Karpas-422 (cell line): ENCODE measurements around the gene SPTLC2. TPM values are rescaled to one million over a fixed set of nuclear protein-coding genes. Genes with fewer than 3 reads are reported as not detected.
"Not testable (repeated sequence)": the region's sequence is repeated elsewhere in the genome, so short reads cannot be mapped to it uniquely, and the experiment has no call there.

Experiments
- DNase-seq: peaks from one replicate; pipeline ENCODE4 v3.0.0-alpha.2; 2015
- H2AFZ ChIP-seq: fragments of 200-600 bp; sonication (generic); 2 replicates; pipeline ENCODE4 v1.6.1; 2014; ENCODE audit warnings: antibody characterized with exemption, low read length, mixed read lengths
- H3K27ac ChIP-seq: fragments of 200-600 bp; sonication (generic); 2 replicates; pipeline ENCODE4 v1.5.1; 2014; ENCODE audit warnings: mild to moderate bottlenecking, low read length, moderate library complexity
- H3K27me3 ChIP-seq: fragments of 200-600 bp; sonication (generic); 2 replicates; pipeline ENCODE4 v1.6.1; 2014; ENCODE audit warnings: low read length, mixed read lengths
- H3K36me3 ChIP-seq: fragments of 200-600 bp; sonication (generic); 2 replicates; pipeline ENCODE4 v1.6.1; 2014; ENCODE audit warnings: low read length, mixed read lengths; ENCODE audit not compliant: insufficient read depth
- H3K4me1 ChIP-seq: fragments of 200-600 bp; sonication (generic); 2 replicates; pipeline ENCODE4 v1.6.1; 2014; ENCODE audit warnings: mild to moderate bottlenecking, low read length, mixed read lengths
- H3K4me2 ChIP-seq: fragments of 200-600 bp; sonication (generic); 2 replicates; pipeline ENCODE4 v1.6.1; 2014; ENCODE audit warnings: low read length, low read depth, mild to moderate bottlenecking; ENCODE audit not compliant: poor library complexity, severe bottlenecking
- H3K4me3 ChIP-seq: fragments of 200-600 bp; sonication (generic); 2 replicates; pipeline ENCODE4 v1.5.1; 2014; ENCODE audit warnings: mild to moderate bottlenecking, antibody characterized with exemption, low read length, mixed read lengths
- H3K79me2 ChIP-seq: fragments of 200-600 bp; sonication (generic); 2 replicates; pipeline ENCODE4 v1.6.1; 2014; ENCODE audit warnings: mild to moderate bottlenecking, low read length, mixed read lengths
- H3K9ac ChIP-seq: fragments of 200-600 bp; sonication (generic); 2 replicates; pipeline ENCODE4 v1.6.0; 2014; ENCODE audit warnings: low read length
- H3K9me2 ChIP-seq: fragments of 200-600 bp; sonication (generic), shearing (Covaris generic); replicated peaks from 2 replicates; pipeline ENCODE4 v1.6.0; 2014; ENCODE audit warnings: mild to moderate bottlenecking, low read length, moderate library complexity; ENCODE audit not compliant: insufficient read depth
- H3K9me3 ChIP-seq: fragments of 300-700, 200-600 bp; sonication (generic); 2 replicates; pipeline ENCODE4 v1.6.1; 2014; ENCODE audit warnings: low read length, mixed read lengths
- H4K20me1 ChIP-seq: fragments of 200-600 bp; sonication (generic); 2 replicates; pipeline ENCODE4 v1.6.1; 2014; ENCODE audit warnings: mild to moderate bottlenecking, antibody characterized with exemption, low read length, low read depth; ENCODE audit not compliant: insufficient read depth
- total RNA-seq: library from RNA; depleted of rRNA; stranded (reverse); fragments of >200 nt; shearing (Covaris generic); gene quantifications from 2 replicates; pipeline ENCODE4 v1.2.3, GENCODE V29; 2014; ENCODE audit warnings: low replicate concordance

SPTLC2 gene
- total RNA-seq, 1 experiment from 2014 or later = 97.0 TPM

GRCh38 chr14:77549451-77549850 lies 67.0 kb downstream of the SPTLC2 start:
- no peak overlapping the region for H3K27ac ChIP-seq
- H3K9ac ChIP-seq = no peak overlapping the region
- H4K20me1 ChIP-seq = no peaks in the 10 kb centered on the region
- no peak overlapping the region for H3K4me2 ChIP-seq
- no peaks in the 10 kb centered on the region for H3K27me3 ChIP-seq
- H3K4me3 ChIP-seq = no peak overlapping the region
- no peak for DNase-seq
- no peak overlapping the region for H2AFZ ChIP-seq
- peaks cover 29% of the 10 kb centered on the region; the same call in 1 of the 2 replicates for H3K36me3 ChIP-seq
- no peaks in the 10 kb centered on the region for H3K9me2 ChIP-seq
- H3K4me1 ChIP-seq = peaks cover 20% of the 10 kb centered on the region
- peaks cover 39% of the 10 kb centered on the region for H3K79me2 ChIP-seq
- H3K9me3 ChIP-seq = no peaks in the 10 kb centered on the region

- H3K9me3 ChIP-seq = no peaks in the 10 kb centered on the region
- no peaks in the 10 kb centered on the region for H3K27me3 ChIP-seq
- H3K4me2 ChIP-seq = no peak overlapping the region
- H3K36me3 ChIP-seq = peaks cover 24% of the 10 kb centered on the region; the same call in 1 of the 2 replicates
- H2AFZ ChIP-seq = no peak overlapping the region
- peaks cover 41% of the 10 kb centered on the region for H3K79me2 ChIP-seq
- no peaks in the 10 kb centered on the region for H3K9me2 ChIP-seq
- DNase-seq = no peak
- H3K4me3 ChIP-seq = no peak overlapping the region
- no peaks in the 10 kb centered on the region for H4K20me1 ChIP-seq
- H3K27ac ChIP-seq = no peak overlapping the region
- no peak overlapping the region for H3K9ac ChIP-seq
- H3K4me1 ChIP-seq = peaks cover 27% of the 10 kb centered on the region
These were observed 68.8 kb downstream of the SPTLC2 start for GRCh38 chr14:77547512-77548180.

DNA sequence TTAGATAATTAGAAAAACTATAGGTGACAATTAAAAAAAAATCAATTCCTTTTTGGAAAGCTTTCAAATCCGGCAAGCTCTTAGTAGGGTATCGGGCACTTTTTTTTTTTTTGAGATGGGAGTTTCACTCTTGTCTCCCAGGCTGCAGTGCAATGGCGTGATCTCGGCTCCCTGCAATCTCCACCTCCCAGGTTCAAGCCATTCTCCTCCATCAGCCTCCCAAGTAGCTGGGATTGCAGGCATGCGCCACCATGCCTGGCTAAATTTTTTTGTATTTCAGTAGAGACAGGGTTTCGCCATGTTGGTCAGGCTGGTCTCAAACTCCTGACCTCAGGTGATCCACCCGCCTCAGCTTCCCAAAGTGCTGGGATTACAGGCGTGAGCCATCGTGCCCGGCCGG lies 71.3 kb downstream of the SPTLC2 start:
- H3K9ac ChIP-seq, DNase-seq, H3K9me3 ChIP-seq, H3K27me3 ChIP-seq, H3K4me3 ChIP-seq, H3K4me2 ChIP-seq, H3K9me2 ChIP-seq, H2AFZ ChIP-seq, H4K20me1 ChIP-seq, H3K27ac ChIP-seq: not testable (repeated sequence)
- peaks cover 26% of the 10 kb centered on the region; the same call in 1 of the 2 replicates for H3K36me3 ChIP-seq
- peaks cover 50% of the 10 kb centered on the region for H3K79me2 ChIP-seq
- H3K4me1 ChIP-seq = peaks cover 36% of the 10 kb centered on the region

DNA sequence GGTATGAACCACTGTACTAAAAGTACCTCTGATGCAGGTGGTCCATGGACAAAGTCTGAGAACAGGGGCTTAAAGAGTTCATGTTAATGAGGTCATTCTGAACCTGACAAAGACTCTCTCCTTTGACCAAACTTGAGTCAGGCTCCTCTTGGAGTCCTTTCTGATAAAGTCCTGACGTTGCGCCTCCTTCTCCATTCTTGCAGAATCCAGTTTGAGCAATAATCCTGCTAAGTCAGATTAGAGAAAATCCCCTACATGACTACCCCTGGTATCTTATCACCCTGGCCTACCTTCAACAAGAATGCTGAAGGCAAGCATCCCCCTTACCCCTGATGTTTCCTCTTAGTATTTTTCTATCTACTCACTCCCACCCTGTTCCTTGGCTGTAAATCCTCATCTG lies 71.9 kb downstream of the SPTLC2 start:
- Histone ChIP-seq H2AFZ (no peak overlapping the region), H3K9ac (no peak overlapping the region), H3K4me3 (no peak overlapping the region), H3K9me3 (no peaks in the 10 kb centered on the region), H3K4me2 (no peak overlapping the region), H4K20me1 (no peaks in the 10 kb centered on the region), H3K4me1 (peaks cover 36% of the 10 kb centered on the region), H3K36me3 (peaks cover 20% of the 10 kb centered on the region; the same call in 1 of the 2 replicates), H3K27me3 (no peaks in the 10 kb centered on the region), H3K27ac (no peak overlapping the region), H3K9me2 (no peaks in the 10 kb centered on the region), H3K79me2 (peaks cover 44% of the 10 kb centered on the region)
- DNase-seq = no peak

DNA sequence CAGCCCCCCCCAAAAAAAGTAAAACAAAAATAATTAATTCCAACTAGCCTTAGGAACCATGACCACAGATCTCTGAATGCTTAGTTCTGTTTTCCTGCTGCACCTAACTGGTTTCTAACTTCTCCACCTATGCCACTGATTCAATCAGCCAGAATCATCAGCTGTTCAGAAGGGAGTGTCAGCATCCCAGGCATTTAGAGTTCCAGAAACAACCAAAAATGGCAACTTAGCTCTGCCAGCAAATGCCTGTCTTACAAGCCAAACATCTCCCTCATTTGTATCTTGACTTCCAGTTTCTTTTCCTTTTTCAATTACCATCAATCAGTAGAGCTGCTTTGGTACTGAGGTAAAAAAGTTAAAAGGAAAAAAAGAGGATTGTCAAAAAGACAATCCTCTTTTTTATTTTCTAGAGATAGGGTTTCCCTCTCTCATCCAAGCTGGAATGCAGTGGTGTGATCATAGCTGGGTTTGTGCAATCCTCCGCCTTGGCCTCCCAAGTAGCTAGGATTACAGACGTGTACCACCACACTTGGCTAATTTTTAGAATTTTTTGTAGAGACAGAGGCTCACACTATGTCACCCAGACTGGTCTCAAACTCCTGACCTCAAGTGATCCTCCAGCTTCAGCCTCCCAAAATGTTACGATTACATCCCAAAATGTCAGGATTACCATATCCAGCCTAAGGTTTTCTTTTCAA lies 72.7 kb downstream of the SPTLC2 start:
- Histone ChIP-seq H3K27ac (no peak overlapping the region), H3K9ac (no peak overlapping the region), H3K27me3 (no peaks in the 10 kb centered on the region)

DNA sequence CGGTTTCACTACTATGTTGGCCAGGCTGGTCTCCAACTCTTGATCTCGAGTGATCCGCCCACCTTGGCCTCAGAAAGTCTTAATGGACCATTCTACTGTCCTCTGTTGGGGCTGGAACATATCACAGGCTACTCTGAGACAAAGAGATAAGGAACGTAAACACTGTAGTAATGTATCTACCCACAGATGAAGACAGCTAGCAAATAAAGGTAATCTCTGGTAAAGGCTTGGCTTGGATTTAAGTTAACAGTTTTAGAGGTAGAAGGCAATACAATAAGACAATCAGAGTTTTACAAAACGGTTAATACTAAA lies 73.2 kb downstream of the SPTLC2 start:
- Histone ChIP-seq H3K27ac (peak overlapping the region; percentile 39; the same call in 1 of the 2 replicates), H3K9ac (no peak overlapping the region), H3K4me2 (peak overlapping the region; percentile 2), H3K9me2 (no peaks in the 10 kb centered on the region), H3K9me3 (no peaks in the 10 kb centered on the region), H3K79me2 (peaks cover 35% of the 10 kb centered on the region), H3K4me3 (no peak overlapping the region), H3K36me3 (peaks cover 8% of the 10 kb centered on the region; the same call in 1 of the 2 replicates), H3K4me1 (peaks cover 27% of the 10 kb centered on the region), H3K27me3 (no peaks in the 10 kb centered on the region), H4K20me1 (no peaks in the 10 kb centered on the region), H2AFZ (no peak overlapping the region)
- DNase-seq = no peak

More for the DNA sequence above, 72.7 kb downstream of the SPTLC2 start:
- peaks cover 37% of the 10 kb centered on the region for H3K79me2 ChIP-seq
- H3K4me1 ChIP-seq = peaks cover 33% of the 10 kb centered on the region
- no peaks in the 10 kb centered on the region for H3K9me2 ChIP-seq
- DNase-seq = no peak
- H3K36me3 ChIP-seq = peaks cover 13% of the 10 kb centered on the region; the same call in 1 of the 2 replicates
- H2AFZ ChIP-seq = no peak overlapping the region
- no peaks in the 10 kb centered on the region for H3K9me3 ChIP-seq
- no peak overlapping the region for H3K4me3 ChIP-seq
- H3K4me2 ChIP-seq = no peak overlapping the region
- no peaks in the 10 kb centered on the region for H4K20me1 ChIP-seq

- Histone ChIP-seq H3K9me2 (no peaks in the 10 kb centered on the region), H4K20me1 (no peaks in the 10 kb centered on the region), H3K4me1 (peaks cover 23% of the 10 kb centered on the region), H2AFZ (no peak overlapping the region), H3K27me3 (no peaks in the 10 kb centered on the region), H3K79me2 (peaks cover 38% of the 10 kb centered on the region), H3K36me3 (peaks cover 9% of the 10 kb centered on the region; the same call in 1 of the 2 replicates), H3K9ac (peak overlapping the region; percentile 20), H3K27ac (peak overlapping the region; percentile 39), H3K9me3 (no peaks in the 10 kb centered on the region), H3K4me2 (peak overlapping the region; percentile 2), H3K4me3 (no peak overlapping the region)
- DNase-seq = no peak
These were observed 73.8 kb downstream of the SPTLC2 start for GRCh38 chr14:77542421-77543239.

- H3K27me3 ChIP-seq = no peaks in the 10 kb centered on the region
- H3K4me1 ChIP-seq = peaks cover 23% of the 10 kb centered on the region
- H3K36me3 ChIP-seq = peaks cover 16% of the 10 kb centered on the region
- no peaks in the 10 kb centered on the region for H4K20me1 ChIP-seq
- H3K79me2 ChIP-seq = peaks cover 45% of the 10 kb centered on the region
- DNase-seq = no peak
- no peak overlapping the region for H3K4me3 ChIP-seq
- peak overlapping the region; percentile 2 for H3K4me2 ChIP-seq
- peak overlapping the region; percentile 39 for H3K27ac ChIP-seq
- H3K9ac ChIP-seq = no peak overlapping the region
- no peak overlapping the region for H2AFZ ChIP-seq
- H3K9me3 ChIP-seq = no peaks in the 10 kb centered on the region
- H3K9me2 ChIP-seq = no peaks in the 10 kb centered on the region
These were observed 74.5 kb downstream of the SPTLC2 start for GRCh38 chr14:77541905-77542304.
